ENCODE data around the gene USP12. TPM values are rescaled to one million over a fixed set of nuclear protein-coding genes. Genes with fewer than 3 reads are reported as not detected.
"Not testable (repeated sequence)": the region's sequence is repeated elsewhere in the genome, so short reads cannot be mapped to it uniquely, and the experiment has no call there.

Gene USP12
- total RNA-seq = 10 to 100 TPM; 22.5 to 42.3 (median 31.4) TPM

GRCh38 chr13:27171244-27171826 lies at the start of gene USP12:
Gene USP12 (minus strand): TSS chr13:27171811. CDS start chr13:27171639, 172 bp downstream.
- TF ChIP-seq CTCF (IDR thresholded peaks at IDR 0.05) = no peak
- ATAC-seq (ENCODE audit: low FRiP score) = peak; percentile 12
- DNase-seq (ENCODE audit: low spot score) = no peak

- DNase-seq (ENCODE audit: low spot score) (no peak), ATAC-seq (ENCODE audit: low FRiP score) (no peak)
- no peak for TF ChIP-seq CTCF (IDR thresholded peaks at IDR 0.05)
Measured at GRCh38 chr13:27219611-27220010, 48.0 kb upstream of the USP12 start.

- not testable (repeated sequence) for ATAC-seq (ENCODE audit: low FRiP score)
Measured at GRCh38 chr13:27218861-27219260, 47.2 kb upstream of the USP12 start.

GRCh38 chr13:27217791-27218190 lies 46.2 kb upstream of the USP12 start:
- not testable (repeated sequence) for DNase-seq (ENCODE audit: low spot score); ATAC-seq (ENCODE audit: low FRiP score)

More at GRCh38 chr13:27218861-27219260, 47.2 kb upstream of the USP12 start:
- DNase-seq (ENCODE audit: low spot score) = not testable (repeated sequence)

GRCh38 chr13:27213386-27213785 lies 41.8 kb upstream of the USP12 start:
- not testable (repeated sequence) for DNase-seq (ENCODE audit: low spot score); ATAC-seq (ENCODE audit: low FRiP score)

GRCh38 chr13:27211771-27212364 lies 40.3 kb upstream of the USP12 start:
- no peak for ATAC-seq (ENCODE audit: low FRiP score)
- TF ChIP-seq CTCF (IDR thresholded peaks at IDR 0.05) = no peak

GRCh38 chr13:27211271-27211670 lies 39.7 kb upstream of the USP12 start:
- ATAC-seq (ENCODE audit: low FRiP score) = no peak
- no peak for DNase-seq (ENCODE audit: low spot score)
- TF ChIP-seq CTCF (IDR thresholded peaks at IDR 0.05) = no peak

More at GRCh38 chr13:27211771-27212364, 40.3 kb upstream of the USP12 start:
- no peak for DNase-seq (ENCODE audit: low spot score)

GRCh38 chr13:27208514-27208913 lies 36.9 kb upstream of the USP12 start:
- no peak for ATAC-seq (ENCODE audit: low FRiP score)
- no peak for TF ChIP-seq CTCF (IDR thresholded peaks at IDR 0.05)
- DNase-seq (ENCODE audit: low spot score) = no peak
